LoVo (cell line): ENCODE results near the gene TSPEAR.
"Not testable (repeated sequence)": the region's sequence is repeated elsewhere in the genome, so short reads cannot be mapped to it uniquely, and the experiment has no call there.

ENCODE experiments used
- DNase-seq: peaks from one replicate; pipeline ENCODE4 v3.0.0-alpha.2; 2016; ENCODE audit warnings: low spot score

The TSPEAR gene

DNA sequence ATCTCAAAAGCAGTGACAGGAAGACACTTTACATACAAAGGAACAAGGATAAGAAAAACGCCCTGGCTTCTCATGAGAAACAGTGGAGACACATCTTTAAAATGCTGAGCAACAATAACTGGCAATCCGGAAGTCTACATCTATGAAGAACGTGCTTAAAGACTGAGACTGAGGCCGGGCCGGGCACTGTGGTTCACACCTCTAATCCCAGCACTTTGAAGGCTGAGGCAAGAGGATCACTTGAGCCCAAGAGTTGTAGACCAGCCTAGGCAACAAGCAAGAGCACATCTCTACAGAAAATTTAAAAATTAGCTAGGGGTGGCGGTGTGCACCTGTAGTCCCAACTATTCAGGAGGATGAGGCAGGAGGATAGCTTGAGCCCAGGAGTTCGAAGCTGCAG is 27.3 kb downstream of the TSPEAR start:
- no peak for DNase-seq

DNA sequence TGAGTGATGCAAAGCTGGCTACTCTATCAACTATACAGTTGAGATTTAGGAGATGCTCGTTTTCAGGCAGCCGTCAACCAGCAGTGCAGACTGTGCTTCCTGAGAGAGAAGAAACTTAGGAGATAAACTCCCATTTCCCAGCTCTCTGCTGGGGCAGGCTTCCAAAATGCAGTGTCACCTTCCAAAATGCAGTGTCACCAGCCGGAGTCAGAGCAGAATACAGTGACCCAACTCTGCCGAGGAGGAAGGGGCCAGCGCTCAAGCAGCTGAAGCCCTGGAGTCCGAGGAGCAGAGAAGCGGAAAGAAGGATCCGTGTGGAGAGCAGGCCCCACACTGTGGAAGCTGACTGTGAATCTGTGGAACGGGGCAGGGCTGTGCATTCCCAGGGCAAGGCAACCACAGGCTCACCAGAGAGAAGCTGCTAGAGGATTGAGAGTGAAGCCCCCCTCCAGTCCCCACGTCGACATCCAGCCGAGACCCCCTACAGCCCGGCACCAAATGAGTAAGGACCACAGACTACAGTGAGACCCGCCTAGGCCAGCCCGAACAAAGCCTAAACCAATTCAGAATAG is 28.7 kb downstream of the TSPEAR start:
- DNase-seq: no peak

DNA sequence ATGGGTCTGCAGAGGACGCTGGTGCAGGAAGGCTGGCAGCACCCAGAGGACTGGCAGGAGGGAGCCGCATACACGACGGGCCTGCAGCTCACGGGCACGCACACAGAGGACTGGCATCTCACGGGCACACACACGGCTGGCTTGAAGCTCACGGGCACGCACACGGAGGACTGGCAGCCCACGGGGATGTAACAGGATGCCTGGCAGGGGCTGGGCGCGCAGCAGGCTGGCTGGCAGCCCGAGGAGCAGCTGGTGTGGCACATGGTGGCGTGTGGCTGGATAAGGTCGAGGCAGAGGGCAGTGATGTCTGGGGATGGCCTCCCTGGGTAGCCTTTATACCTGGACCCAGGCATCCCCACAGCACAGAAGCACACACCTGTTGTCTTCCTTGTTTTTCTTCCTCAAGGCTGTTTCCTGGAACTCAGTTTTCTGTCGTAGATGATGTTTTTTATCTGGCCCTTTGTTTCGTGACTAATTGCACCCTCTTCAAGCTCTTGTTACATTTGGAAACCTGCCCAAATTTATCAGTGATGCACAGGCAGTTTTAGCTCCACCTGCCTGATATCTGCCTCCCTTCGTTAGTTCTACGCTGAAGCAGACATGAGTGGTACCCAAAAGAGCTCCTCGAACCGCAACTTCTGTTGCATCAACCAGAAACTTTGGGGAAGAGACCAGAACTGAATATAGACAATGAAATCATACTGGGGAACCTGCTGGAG is 29.4 kb downstream of the TSPEAR start, which contains the start of gene KRTAP12-1:
KRTAP12-1 (minus strand) TSS at position 303 of the 719 bp plus-strand sequence; CDS start at position 263, 40 bp downstream.
- DNase-seq: no peak

DNA sequence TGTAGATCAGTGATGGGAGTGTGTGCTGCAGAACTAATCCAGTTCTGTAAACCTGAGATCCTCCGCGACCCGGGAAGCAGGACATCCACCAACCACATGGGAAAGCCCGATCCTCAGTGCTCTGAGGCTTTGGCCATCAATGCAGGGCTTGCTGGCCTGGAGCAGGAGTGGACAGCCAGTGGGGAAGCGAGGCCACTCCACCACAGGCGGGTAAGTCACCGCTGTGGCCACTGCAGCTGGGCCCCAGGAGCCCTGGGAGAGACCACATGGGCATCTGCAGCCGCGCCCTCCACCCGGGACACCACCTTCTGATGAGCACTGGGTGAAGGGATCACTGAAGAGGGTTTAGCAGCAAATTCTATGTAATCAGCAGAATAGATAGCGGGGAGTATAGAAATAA is 30.2 kb downstream of the TSPEAR start:
- DNase-seq: no peak

DNA sequence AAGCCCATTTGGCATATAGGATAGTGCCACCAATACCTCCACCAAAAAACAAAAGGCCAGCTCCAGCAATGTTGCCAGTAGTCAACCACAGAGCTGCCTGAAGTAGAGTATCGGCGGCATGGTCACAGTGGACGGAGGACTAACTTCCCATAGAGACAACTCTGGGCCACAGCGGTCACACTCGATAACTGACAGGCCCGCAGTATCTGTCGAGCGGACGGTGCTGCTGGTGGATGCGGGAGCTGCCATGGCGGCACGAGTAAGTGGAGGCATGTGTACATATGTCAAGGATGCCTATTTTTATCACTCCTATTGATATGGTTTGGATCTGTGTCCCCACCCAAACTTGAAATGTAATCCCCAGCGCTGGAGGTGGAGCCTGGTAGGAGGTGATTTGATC is 33.5 kb downstream of the TSPEAR start:
- no peak for DNase-seq

DNA sequence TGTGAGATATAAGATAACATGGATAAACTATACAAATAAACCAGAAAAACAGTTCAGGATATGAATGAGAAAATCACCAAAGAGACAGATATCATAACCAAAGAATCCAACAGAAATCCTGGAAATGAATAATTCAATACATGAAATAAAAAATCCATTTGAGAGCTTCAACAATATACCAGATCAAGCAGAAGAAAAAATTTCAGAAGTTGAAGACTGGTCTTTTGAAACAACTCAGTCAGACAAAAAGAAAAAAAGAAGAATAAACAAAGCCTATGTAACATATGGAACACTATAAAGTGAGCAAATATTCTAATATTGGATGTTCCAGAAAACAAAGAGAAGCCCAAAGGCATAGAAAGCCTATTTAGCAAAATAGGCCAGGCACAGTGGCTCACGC is 39.5 kb downstream of the TSPEAR start:
- DNase-seq: no peak

DNA sequence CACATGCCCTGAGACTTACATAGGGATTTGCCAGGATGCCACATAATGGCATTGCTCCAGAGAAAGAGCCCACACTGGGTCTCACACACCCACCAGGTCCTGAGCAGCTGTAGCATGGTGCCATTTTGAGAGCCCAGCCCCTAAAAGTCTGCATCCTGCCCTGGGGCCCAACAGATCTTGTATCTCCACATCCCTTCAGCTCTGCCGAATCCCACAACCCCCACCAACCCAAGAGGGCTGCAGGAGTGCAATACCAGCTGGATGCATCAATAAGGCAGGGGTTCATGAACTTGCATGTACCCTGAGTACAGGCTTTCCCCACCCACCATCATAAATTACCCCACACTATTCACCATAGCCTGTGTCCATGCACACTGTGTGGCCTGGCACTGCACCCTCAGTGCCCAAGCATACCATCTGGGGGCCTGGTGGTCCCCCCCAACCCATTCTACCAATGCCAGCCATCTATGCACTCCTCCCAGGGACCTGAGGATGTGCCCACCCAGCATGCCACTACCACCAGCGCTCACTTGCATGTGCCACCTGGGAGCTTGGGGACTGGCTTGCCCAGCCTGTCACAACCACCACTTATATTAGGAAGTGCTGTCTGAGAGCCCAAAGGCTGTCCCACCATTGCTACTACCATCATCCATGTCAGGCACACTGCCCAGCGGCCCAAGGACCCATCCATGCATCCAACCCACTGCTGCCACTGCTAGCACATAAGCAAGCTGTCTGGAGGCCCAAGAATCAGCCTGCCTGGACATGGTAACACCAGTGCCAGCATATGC is 40.5 kb downstream of the TSPEAR start:
- DNase-seq: no peak

DNA sequence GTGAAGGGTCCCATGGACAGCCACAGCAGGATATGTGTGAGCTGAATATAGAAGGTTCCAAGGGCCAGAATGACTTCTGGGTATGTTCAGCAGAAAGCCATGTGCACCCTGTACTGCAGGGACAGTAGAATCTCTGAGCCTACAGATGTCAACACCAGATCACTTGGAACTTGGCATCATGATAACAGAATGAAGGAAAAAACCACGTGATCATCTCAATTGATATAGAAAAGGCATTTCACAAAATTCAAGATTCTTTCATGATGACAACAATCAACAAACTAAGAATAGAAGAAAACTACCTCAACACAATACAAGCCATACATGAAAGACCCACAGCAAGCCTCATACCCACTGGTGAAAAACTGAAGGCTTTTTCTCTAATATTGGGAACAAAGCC is 43.8 kb downstream of the TSPEAR start:
- DNase-seq: no peak

DNA sequence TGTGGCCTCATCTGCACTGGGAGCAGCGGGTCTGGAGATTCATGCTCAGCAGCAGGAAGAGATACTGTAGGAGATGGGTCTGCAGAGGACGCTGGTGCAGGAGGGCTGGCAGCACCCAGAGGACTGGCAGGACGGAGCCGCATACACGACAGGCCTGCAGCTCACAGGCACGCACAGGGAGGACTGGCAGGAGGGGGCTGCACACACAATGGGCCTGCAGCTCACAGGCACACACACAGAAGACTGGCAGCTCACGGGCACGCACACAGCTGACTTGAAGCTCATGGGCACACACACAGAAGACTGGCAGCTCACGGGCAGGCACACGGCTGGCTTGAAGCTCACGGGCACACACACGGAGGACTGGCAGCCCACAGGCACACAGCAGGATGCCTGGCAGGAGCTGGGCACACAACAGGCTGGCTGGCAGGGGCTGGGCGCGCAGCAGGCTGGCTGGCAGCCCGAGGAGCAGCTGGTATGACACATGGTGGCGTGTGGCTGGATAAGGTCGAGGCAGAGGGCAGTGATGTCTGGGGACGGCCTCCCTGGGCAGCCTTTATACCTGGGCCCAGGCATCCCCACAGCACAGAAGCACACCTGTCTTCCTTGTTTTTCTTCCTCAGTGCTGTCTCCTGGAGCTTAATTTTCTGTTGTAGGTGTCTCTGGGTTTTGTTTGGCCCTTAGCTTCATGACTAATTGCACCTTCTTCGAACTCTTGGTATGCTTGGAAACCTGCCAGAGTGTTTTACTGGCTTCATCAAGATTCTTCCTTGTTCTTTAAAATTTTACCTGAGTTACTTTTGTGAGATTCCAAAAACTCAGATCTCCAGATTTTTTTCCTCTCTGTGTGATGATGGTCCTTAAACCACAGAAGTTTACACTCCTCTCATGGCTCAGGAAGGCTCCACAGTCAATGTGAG is 44.7 kb downstream of the TSPEAR start, which contains the start of gene KRTAP12-2:
KRTAP12-2 (minus strand) TSS at position 527 of the 920 bp plus-strand sequence; CDS start at position 486, 41 bp downstream.
- DNase-seq: peak; percentile 26

DNA sequence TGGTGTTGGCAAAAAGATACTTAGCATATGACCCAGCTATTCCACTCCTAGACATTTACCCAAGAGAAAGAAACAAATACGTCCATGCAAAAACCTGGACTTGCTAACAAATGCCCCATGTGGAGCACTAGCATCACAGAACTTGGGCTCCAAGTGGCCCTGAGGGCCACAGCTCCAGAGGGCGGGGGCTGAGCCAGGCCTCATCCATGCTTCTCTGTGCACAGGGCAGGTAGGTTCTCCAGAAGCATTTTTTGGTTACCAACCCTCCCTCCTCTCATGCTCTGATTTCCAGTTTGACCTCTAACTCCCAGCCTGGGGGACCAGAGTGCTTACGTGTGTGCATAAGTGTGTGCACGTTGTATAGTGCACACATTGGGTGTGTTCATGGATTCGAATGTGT is 46.7 kb downstream of the TSPEAR start:
- no peak for DNase-seq

DNA sequence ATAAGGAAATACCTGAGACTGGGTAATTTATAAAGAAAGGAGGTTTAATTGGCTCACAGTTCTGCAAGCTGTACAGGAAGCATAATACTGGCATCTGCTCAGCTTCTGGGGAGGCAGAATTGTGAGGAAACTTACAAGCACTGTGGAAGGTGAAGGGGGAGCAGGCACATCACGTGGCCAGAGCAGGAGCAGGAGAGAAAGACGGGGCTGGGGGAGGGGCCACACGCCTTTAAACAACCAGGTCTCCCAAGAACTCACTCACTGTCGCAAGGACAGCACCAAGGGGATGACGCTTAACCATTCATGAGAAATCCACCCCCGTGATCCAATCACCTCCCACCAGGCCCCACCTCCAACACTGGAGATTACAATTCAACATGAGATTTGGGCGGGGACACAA is 49.8 kb downstream of the TSPEAR start:
- not testable (repeated sequence) for DNase-seq

DNA sequence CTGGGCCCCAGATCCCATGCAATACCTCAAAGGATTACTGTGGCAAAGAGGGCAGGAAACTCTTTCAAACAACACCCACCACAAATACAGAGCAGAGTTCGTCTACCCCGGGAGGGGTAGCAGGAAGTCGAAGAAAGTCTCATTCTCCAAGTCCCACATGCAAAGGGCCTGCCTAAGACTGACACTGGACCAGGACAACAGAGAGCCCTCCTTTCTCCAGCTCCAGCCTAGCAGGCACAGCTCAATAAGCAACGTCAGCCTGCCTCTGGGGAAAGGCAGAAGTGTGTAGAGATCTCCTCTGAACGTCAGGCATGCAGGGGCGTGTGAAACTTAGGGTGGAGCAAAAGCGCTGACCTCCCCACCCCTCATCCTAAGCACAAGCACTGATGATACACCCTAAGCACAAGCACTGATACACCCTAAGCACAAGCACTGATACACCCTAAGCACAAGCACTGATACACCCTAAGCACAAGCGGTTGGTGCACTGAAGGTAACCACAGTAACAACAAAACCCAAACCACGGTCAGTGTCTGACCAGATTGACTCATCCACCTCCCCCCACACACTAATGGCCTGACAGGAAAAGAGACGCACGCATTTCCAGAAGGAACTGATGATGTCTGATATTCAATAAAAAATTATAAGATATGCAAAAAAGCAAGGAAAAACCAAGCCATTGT is 52.3 kb downstream of the TSPEAR start:
- DNase-seq: no peak

DNA sequence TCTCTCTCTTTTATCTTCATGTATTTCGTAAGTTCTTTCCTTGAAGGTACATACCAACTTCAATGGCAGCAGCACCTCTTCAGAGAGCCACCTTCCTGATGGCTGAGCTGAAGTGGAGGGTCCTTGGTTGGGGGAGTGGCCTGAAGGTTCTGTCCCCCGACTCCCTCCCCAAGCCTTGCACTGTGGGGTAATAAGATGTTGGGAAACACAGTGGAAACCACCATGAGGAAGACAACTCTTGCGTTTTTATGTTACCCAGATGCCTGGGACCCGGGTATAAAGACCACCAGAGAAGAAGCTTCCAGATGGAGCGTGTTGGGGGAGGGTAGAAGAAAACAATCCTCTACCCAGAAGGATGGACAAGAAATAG is 52.8 kb downstream of the TSPEAR start:
- DNase-seq: no peak

DNA sequence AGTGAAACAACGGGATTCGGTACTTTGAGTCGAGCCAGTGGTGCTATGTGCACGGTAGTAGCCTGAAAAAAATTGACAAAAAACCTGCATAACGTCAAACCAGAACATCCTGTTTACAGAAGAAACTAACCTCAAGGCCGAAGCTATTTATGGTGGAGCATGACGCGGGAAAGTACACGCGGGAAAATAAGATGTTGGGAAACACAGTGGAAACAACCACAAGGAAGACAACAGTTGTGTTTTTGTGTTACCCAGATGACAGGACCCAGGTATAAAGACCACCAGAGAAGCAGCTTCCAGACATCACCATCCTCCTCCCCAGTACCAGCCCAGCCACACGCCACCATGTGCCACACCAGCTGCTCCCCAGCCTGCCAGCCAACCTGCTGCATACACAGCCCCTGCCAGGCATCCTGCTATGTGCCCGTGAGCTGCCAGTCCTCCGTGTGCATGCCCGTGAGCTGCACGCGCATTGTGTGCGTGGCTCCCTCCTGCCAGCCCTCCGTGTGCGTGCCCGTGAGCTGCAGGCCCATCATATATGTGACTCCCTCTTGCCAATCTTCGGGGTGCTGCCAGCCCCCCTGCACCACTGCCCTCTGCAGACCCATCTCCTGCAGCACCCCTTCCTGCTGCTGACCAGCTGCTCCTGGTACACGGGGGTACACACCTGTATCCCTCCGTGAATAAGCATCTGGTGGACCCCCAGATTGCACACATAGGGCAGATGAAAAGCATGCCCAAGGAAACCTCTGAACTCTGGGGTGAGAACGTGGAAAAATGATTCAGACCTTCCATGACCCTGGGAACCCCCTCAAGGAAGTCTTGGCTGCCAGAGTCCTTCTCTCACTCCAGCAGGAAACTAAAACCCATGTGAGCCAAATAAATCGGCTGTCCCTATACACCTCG is 53.5 kb downstream of the TSPEAR start, which contains the start of gene KRTAP12-3:
KRTAP12-3 (plus strand) TSS at position 298 of the 906 bp plus-strand sequence; CDS start at position 346, 48 bp downstream.
- DNase-seq: no peak

DNA sequence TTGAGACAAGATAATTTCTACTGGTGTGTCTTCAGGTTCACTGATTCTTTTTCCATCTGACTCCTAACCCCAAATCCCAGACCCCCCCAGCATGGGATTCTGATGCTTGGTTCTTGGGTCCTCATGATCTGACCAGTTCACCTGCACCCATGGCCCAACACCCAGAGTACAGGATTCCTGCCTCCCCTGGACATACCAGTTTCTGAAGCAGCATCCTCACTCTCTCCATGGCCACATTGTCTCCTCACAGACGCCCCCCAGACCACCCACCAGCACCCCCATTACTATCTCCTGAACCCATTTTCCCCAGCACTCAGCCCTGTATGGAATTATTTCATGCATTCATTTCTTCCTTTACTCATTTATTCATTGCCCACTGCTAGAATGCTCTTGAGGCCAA is 54.5 kb downstream of the TSPEAR start:
- DNase-seq: no peak

DNA sequence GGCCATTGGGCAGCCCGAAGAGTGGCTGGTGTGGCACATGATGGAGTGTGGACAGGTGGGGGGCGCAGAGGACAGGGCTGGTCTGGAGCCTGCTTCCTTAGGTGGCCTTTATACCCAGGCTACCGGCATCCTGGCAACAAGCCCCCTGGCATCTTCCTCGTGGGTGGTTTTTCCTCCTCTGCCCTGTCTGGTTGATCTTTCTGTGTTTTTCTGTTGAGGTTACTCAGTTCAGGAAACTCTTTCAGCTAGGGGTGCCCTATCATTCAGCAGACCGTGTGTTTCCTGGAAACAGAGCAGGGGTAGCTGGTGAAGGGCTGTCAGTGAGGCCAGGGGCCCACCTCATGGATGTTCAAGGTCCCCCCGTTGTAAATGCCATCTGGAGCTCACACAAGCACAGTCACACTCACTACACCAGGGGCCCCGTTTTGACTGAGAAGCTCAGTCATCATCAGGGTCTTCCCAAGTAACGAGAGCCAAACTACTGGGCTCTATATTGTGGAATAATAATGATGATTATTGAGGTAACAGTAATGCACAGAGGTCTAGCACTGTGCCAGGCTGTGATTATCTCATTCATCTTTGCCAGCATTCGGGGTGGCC is 56.7 kb downstream of the TSPEAR start, which contains the start of gene KRTAP12-4:
KRTAP12-4 (minus strand) TSS at position 84 of the 600 bp plus-strand sequence; CDS start at position 39, 45 bp downstream.
- DNase-seq: no peak

DNA sequence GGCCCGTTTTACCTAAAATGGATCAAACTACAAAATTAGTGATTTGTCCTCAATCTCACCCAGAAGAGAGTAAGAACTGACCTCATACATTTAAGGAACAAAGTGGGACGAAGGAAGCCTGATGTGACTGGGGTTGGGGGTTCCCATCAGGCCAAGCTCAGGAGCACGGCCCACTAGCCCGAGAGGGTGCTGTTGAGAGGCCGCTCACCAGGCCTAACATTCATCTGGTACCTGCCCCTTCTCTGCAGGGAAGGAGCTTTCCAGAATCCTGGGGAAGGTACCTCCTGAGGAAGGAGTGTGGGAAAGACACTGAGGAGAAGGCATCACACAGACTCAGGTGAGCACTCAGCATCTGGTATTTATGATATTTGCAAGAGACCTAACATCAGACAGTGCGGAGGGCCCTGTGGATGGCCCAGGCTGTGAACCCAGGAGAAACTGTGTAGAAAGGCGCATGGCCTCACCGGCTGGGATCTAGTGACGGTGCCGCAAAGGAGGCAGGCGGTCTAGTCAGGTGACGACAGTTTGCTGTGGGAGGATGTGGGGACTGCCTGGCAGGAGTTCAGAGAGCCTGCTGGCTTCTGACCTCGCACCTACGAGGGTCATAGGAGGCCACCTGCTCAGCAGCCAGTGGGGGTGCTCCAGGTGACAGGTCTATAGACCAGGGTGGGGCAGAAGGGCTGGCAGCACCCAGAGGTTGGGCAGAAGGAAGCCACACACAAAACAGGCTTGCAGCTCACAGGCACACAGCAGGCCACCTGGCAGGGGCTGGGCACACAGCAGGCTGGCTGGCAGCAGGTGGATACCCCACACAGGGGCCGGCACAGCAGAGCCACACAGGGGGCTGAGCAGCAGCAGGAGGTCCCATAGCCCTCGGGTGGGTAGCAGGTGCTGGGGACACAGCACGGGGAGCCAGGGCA is 57.5 kb downstream of the TSPEAR start:
- no peak for DNase-seq

DNA sequence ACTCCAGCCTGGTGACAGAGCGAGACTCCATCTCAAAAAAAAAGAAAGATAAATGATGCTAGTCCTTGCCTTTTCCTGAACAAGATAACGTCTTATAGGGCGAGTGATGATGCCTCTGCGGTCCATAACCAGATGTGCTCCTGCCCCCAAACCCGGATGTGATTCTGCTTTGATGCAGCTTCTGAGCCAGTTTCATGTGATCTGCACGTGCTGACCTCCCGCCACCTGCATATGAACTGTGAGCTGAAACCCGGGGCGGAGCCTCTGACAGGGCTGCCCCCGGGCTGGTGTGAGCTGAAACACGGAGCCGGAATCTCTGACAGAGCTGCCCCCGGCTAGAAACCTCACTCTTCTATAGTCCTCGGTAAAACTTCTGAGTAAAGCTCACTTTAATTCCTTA is 58.2 kb downstream of the TSPEAR start:
- no peak for DNase-seq
